Loucy (cell line): ENCODE results near the gene CCNI.

Source experiments
- H2AFZ ChIP-seq: fragments of 200-600 bp; sonication (generic); 2 replicates; pipeline ENCODE4 v1.6.0; 2016; ENCODE audit warnings: antibody characterized with exemption, mild to moderate bottlenecking, low read length, moderate library complexity
- H3F3A ChIP-seq: fragments of 200-600 bp; 2 replicates; pipeline ENCODE4 v1.6.0; 2016; ENCODE audit warnings: antibody characterized with exemption, low read depth, mild to moderate bottlenecking
- H3K27me3 ChIP-seq: fragments of 200-600 bp; sonication (generic); 2 replicates; pipeline ENCODE4 v1.6.1; 2014; ENCODE audit warnings: low read length, mild to moderate bottlenecking; ENCODE audit not compliant: insufficient read depth, poor library complexity, severe bottlenecking
- H3K36me3 ChIP-seq: fragments of 200-600 bp; sonication (generic); 2 replicates; pipeline ENCODE4 v1.6.1; 2016; ENCODE audit warnings: low read length; ENCODE audit not compliant: insufficient read depth
- H3K4me1 ChIP-seq: fragments of 200-600 bp; sonication (generic); 2 replicates; pipeline ENCODE4 v1.5.1; 2014; ENCODE audit warnings: low read length, mild to moderate bottlenecking; ENCODE audit not compliant: insufficient read depth, poor library complexity, severe bottlenecking
- H3K4me2 ChIP-seq: fragments of 200-600 bp; sonication (generic); 2 replicates; pipeline ENCODE4 v1.6.0; 2014; ENCODE audit warnings: antibody characterized with exemption, low read length, low read depth, mild to moderate bottlenecking; ENCODE audit not compliant: poor library complexity, severe bottlenecking
- H3K4me3 ChIP-seq: fragments of 200-600 bp; sonication (generic); 2 replicates; pipeline ENCODE4 v1.5.1; 2014; ENCODE audit warnings: low read length, mild to moderate bottlenecking, mixed read lengths; ENCODE audit not compliant: poor library complexity, severe bottlenecking
- H3K79me2 ChIP-seq: fragments of 200-600 bp; sonication (generic); 2 replicates; pipeline ENCODE4 v1.6.1; 2014; ENCODE audit warnings: low read length; ENCODE audit not compliant: insufficient read depth
- H3K9ac ChIP-seq: fragments of 200-600 bp; sonication (generic); 2 replicates; pipeline ENCODE4 v1.6.0; 2014; ENCODE audit warnings: mild to moderate bottlenecking, low read depth, low read length, moderate library complexity; ENCODE audit not compliant: poor library complexity, severe bottlenecking
- H3K9me2 ChIP-seq: fragments of 200-600 bp; sonication (generic); replicated peaks from 2 replicates; pipeline ENCODE4 v1.6.1; 2016; ENCODE audit warnings: low read depth, low read length, mixed read lengths
- H3K9me3 ChIP-seq: fragments of 200-600 bp; sonication (generic); 2 replicates; pipeline ENCODE4 v1.6.1; 2014; ENCODE audit warnings: mild to moderate bottlenecking, antibody characterized with exemption, low read length, low read depth; ENCODE audit not compliant: insufficient read depth
- H4K20me1 ChIP-seq: fragments of 200-600 bp; sonication (generic); 2 replicates; pipeline ENCODE4 v1.6.0; 2014; ENCODE audit warnings: antibody characterized with exemption, low read length, mild to moderate bottlenecking; ENCODE audit not compliant: insufficient read depth, poor library complexity, severe bottlenecking
- EZH2phosphoT487 ChIP-seq: fragments of 200-600 bp; IDR thresholded peaks from 2 replicates; pipeline ENCODE4 v1.6.1; 2018; ENCODE audit warnings: antibody characterized with exemption, mild to moderate bottlenecking, moderate library complexity, borderline replicate concordance
- TF ChIP-seq, protein P1 (sequence below): fragments of 200-600 bp; sonication (generic); conservative IDR thresholded peaks from 2 replicates; pipeline ENCODE4 v1.5.1; 2014; ENCODE audit warnings: mild to moderate bottlenecking, antibody characterized with exemption, low read length

Gene CCNI

DNA sequence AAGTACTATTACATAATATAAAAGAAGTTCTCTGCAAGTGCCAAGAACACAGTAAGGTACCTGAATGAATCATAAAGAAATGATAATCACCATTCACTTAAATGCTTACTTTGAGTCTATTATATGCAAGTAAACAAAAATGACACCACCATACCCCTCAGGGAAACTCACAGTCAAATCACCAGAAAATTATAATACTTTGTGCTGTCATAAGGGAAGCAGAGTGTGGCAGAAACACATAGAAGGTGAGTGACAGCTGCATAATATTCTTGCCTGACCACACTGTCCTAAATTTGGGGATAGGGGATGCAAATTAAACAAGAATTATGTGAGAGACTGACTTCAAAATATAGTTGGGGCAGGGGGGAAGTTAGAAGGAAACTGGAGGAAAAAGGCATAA, 12.9 kb downstream of the CCNI start:
- Histone ChIP-seq H3K4me1 (peaks cover 9% of the 10 kb centered on the region), H3K9ac (no peak overlapping the region), H3F3A (no peaks in the 10 kb centered on the region; the same call in 1 of the 2 replicates), H3K79me2 (peaks cover 97% of the 10 kb centered on the region), H3K27me3 (no peaks in the 10 kb centered on the region), H2AFZ (no peak overlapping the region), H3K9me3 (no peaks in the 10 kb centered on the region), H3K36me3 (peaks cover 84% of the 10 kb centered on the region), H3K9me2 (no peaks in the 10 kb centered on the region), H4K20me1 (peaks cover 96% of the 10 kb centered on the region), H3K4me2 (no peak overlapping the region), H3K4me3 (no peak overlapping the region)
- no peak for TF ChIP-seq EZH2phosphoT487
- TF ChIP-seq, protein P1, sequence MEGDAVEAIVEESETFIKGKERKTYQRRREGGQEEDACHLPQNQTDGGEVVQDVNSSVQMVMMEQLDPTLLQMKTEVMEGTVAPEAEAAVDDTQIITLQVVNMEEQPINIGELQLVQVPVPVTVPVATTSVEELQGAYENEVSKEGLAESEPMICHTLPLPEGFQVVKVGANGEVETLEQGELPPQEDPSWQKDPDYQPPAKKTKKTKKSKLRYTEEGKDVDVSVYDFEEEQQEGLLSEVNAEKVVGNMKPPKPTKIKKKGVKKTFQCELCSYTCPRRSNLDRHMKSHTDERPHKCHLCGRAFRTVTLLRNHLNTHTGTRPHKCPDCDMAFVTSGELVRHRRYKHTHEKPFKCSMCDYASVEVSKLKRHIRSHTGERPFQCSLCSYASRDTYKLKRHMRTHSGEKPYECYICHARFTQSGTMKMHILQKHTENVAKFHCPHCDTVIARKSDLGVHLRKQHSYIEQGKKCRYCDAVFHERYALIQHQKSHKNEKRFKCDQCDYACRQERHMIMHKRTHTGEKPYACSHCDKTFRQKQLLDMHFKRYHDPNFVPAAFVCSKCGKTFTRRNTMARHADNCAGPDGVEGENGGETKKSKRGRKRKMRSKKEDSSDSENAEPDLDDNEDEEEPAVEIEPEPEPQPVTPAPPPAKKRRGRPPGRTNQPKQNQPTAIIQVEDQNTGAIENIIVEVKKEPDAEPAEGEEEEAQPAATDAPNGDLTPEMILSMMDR = no peak

DNA sequence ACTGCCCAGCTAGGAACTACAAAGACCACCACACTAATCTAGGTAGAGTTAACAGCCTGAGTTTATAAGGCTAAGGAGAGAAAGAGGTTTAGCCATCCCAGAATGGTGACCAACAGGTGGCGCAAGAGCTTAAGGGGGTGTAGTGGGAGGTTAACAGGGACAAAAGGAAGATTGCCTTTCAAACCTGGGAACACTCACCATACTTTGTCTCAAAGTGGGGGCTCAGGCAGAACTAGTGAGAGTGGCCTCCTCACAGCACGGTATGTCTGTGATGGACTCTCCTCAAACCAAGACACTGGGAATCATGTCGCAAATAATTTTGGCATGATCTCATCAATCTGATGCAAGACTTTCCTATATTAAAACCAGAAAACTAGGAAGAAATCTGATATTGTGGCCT, 23.4 kb downstream of the CCNI start:
- no peak for TF ChIP-seq EZH2phosphoT487
- TF ChIP-seq, protein P1 = peak; percentile 85
- H2AFZ ChIP-seq = no peak overlapping the region
- H3K9ac ChIP-seq = no peak overlapping the region
- peaks cover 49% of the 10 kb centered on the region for H4K20me1 ChIP-seq
- H3K79me2 ChIP-seq = peaks cover 38% of the 10 kb centered on the region; the same call in 1 of the 2 replicates
- no peaks in the 10 kb centered on the region for H3K9me2 ChIP-seq
- H3K4me1 ChIP-seq = no peaks in the 10 kb centered on the region
- no peak overlapping the region for H3K4me3 ChIP-seq
- H3K4me2 ChIP-seq = no peak overlapping the region
- peaks cover 4% of the 10 kb centered on the region; the same call in 1 of the 2 replicates for H3F3A ChIP-seq
- H3K36me3 ChIP-seq = peaks cover 98% of the 10 kb centered on the region
- H3K27me3 ChIP-seq = no peaks in the 10 kb centered on the region
- no peaks in the 10 kb centered on the region for H3K9me3 ChIP-seq

DNA sequence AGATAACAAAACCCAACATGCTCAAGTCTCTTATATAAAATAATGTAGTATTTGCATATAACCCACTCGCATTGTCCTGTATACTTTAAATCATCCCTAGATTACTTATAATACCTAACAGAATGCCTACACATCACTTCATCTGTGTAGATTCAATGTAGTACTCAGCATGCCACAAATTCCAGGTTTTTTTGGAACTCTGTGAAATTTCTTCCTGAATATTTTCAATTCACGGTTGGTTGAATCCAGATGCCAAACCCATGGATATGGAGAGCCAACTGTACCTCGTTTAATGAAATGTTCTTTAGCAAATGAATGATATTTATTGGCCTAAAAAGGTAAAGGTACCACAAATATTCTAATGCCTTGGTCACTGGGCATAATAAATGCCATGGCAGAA, 24.8 kb downstream of the CCNI start:
- Histone ChIP-seq H2AFZ (no peak overlapping the region), H3K27me3 (no peaks in the 10 kb centered on the region), H3K9me3 (no peaks in the 10 kb centered on the region), H3K79me2 (peaks cover 31% of the 10 kb centered on the region; the same call in 1 of the 2 replicates), H3K36me3 (peaks cover 98% of the 10 kb centered on the region), H3K4me3 (no peak overlapping the region), H3F3A (peaks cover 8% of the 10 kb centered on the region; the same call in 1 of the 2 replicates), H3K9ac (no peak overlapping the region), H3K9me2 (no peaks in the 10 kb centered on the region), H4K20me1 (peaks cover 43% of the 10 kb centered on the region), H3K4me1 (no peaks in the 10 kb centered on the region), H3K4me2 (no peak overlapping the region)
- no peak for TF ChIP-seq EZH2phosphoT487
- TF ChIP-seq, protein P1 = no peak
